Neural cell (in vitro differentiated cells): ENCODE results near the gene ALDH5A1.

ENCODE experiments used
- CTCF ChIP-seq: fragments of 450-650 bp; IDR thresholded peaks from 2 replicates; pipeline ENCODE4 v1.5.1; 2014; ENCODE audit warnings: antibody characterized with exemption, mild to moderate bottlenecking, moderate library complexity; ENCODE audit not compliant: poor library complexity, severe bottlenecking
- MXI1 ChIP-seq: fragments of 450-650 bp; conservative IDR thresholded peaks from 2 replicates; pipeline ENCODE4 v1.6.1; 2014; ENCODE audit warnings: antibody characterized with exemption, mild to moderate bottlenecking; ENCODE audit not compliant: poor library complexity, severe bottlenecking
- POLR2AphosphoS5 ChIP-seq: IDR thresholded peaks from 2 replicates; pipeline ENCODE4 v1.6.1; 2012
- REST ChIP-seq: IDR thresholded peaks from 2 replicates; pipeline ENCODE4 v1.6.1; 2012; ENCODE audit warnings: borderline replicate concordance
- TAF1 ChIP-seq: IDR thresholded peaks from 2 replicates; pipeline ENCODE4 v1.6.1; 2012; ENCODE audit warnings: low read depth

GRCh38 chr6:24489881-24490280, 4.9 kb upstream of the ALDH5A1 start:
- TF ChIP-seq CTCF (no peak), MXI1 (no peak), POLR2AphosphoS5 (no peak), REST (no peak), TAF1 (no peak)
